Measurements from ENCODE around the gene PIM2.
A peak's percentile ranks its signal among the peaks of the same experiment; 100 is the strongest.

PIM2 gene

DNA sequence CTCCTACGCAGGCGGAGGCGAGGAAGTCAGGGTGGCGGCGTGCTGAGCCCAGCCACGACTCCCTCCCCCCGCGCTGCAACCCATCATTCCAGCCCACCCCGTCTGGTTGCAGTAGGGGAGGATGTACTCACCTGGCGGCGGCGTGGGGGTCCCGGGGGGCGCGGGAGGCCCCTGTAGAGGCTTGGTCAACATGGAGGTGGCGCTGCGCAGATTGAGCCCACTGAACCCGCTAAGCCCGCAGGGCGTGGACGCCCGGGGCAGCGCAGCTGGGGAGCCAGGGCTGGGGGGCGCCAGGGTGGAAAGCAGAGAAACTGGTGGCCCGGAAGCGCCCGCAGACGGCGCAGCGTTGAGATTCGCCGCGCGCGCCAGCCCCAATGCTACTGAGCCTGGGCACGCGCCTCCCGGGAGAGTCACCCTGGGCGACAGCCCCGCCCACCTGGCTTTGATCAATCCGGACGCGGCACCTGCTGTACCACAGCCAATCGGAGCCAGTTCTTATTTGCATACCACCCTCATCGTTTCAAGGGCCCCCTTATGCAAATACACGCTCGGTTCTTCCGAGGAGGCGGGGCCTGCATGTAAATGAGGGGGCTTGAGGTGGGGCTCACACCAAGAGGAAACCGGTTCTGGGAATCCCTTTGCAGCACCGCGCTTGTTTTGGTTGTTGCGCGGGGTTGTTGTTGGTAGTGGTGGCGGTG is at the start of gene PIM2:
TSS of gene PIM2 (minus strand) at position 382 of the 698 bp plus-strand sequence. CDS start at position 192, 190 bp downstream.
- DNase-seq (ENCODE audit: low spot score): peak; percentile 94

DNA sequence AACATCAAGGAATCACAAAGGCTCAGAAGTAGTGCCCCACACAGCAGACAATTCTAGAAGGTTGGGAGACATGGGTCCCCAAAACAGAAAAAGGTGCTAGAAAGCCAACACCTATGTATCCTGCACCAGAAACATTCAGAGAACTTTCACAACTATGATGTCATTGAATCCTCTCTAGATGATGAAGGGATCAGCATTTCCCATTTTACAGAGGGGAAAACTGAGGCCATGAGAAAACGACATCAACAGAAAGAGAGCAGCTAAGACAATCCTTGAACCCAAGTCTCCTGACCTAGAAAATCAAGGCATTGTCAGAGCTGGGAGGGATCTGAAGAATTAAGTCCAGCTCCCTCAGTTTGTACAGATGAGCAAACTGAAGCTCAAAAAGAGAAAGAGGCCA is 49.6 kb upstream of the PIM2 start:
- no peak for DNase-seq (ENCODE audit: low spot score)

DNA sequence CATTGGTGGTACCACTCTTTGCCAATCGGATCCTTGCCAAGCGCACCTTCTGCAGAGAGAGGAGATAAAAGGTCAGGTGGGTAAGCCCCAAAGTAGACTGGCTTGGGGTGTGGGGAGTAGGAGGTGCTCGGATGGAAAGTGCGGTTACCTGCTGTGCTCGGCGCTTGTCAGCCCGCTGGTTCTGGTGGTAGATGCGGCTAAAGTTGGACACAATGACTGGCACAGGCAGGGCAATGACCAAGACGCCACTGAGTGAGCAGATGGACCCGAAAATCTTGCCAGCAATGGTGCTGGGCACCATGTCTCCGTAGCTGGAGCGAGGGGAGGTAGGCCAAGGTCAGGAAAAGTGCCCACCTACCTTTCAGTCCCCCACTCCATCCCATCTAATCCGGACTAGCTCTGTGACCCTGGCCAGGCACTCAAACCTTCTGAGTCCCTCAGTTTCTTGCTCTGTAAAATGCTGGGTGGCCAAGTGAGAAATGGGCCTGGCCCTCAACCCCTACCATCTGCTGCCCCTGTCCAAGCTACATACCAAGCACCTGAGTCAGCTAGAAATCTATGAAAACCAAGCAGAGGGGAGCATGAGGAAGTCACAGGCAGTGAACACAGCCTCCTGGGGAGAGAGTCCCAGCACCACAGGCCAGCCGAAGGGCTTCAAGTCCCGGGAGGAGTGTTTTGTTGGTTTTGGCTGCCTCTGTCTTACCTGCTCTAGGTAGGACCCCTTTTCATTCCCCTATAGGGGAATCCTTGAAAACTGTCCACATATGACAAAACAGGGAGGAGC is 48.2 kb upstream of the PIM2 start:
- DNase-seq (ENCODE audit: low spot score): no peak

DNA sequence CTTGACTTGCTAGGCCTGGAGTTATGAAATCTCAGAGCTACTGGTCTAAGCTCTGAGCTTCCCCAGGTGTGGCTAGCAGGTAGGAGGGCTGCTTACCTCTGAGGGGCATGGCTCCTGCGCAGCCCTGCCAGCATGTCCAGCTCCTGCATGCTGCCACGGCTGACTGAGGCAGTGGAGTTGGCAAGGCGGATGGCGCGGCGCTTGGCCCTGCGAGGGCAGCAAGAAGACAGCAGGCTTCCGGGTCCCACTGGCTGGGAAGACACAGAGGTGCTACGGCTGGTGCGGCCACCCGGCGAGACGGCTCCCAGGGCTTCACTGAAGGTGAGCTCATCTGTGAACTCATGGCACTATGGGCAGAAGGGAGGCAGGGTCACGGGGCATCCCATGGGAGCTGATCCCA is 47.1 kb upstream of the PIM2 start:
- DNase-seq (ENCODE audit: low spot score): no peak

GRCh38 chrX:48961585-48962091 is 42.8 kb upstream of the PIM2 start:
- DNase-seq (ENCODE audit: low spot score): no peak

GRCh38 chrX:48960291-48960690 is 41.5 kb upstream of the PIM2 start:
- DNase-seq (ENCODE audit: low spot score): no peak

- DNase-seq (ENCODE audit: low spot score): peak; percentile 68
These were observed 39.8 kb upstream of the PIM2 start for GRCh38 chrX:48958635-48959094.

- DNase-seq (ENCODE audit: low spot score): peak; percentile 96
These were observed 39.2 kb upstream of the PIM2 start for GRCh38 chrX:48957827-48958634.

- DNase-seq (ENCODE audit: low spot score): peak; percentile 73
These were observed 38.6 kb upstream of the PIM2 start, which contains the start of gene OTUD5 for GRCh38 chrX:48957477-48957826. Gene OTUD5, minus strand, starts transcription at chrX:48957607. Its CDS starts 37 bp downstream, at chrX:48957570.

GRCh38 chrX:48956728-48957414 is 38.0 kb upstream of the PIM2 start:
- DNase-seq (ENCODE audit: low spot score): no peak

DNA sequence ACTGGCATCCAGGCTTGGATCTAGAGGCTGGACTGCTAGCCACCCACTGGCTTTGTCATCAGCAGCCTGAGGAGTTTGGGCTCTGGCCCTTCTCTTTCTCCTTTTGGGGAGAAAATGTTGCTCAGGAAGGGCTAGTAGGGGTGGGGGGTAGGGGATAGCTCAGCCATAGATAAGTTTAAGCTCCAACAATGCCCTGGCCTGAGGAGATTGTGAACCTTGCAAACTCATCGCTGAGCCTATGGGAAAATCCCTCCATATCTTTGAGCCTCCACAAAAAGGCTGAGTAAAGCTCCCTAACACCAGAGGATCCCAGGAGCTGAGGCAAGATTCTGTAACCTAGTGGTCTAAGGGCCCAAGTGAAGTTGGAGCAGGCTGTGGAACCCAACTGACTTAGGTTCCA is 29.8 kb upstream of the PIM2 start:
- DNase-seq (ENCODE audit: low spot score): no peak

DNA sequence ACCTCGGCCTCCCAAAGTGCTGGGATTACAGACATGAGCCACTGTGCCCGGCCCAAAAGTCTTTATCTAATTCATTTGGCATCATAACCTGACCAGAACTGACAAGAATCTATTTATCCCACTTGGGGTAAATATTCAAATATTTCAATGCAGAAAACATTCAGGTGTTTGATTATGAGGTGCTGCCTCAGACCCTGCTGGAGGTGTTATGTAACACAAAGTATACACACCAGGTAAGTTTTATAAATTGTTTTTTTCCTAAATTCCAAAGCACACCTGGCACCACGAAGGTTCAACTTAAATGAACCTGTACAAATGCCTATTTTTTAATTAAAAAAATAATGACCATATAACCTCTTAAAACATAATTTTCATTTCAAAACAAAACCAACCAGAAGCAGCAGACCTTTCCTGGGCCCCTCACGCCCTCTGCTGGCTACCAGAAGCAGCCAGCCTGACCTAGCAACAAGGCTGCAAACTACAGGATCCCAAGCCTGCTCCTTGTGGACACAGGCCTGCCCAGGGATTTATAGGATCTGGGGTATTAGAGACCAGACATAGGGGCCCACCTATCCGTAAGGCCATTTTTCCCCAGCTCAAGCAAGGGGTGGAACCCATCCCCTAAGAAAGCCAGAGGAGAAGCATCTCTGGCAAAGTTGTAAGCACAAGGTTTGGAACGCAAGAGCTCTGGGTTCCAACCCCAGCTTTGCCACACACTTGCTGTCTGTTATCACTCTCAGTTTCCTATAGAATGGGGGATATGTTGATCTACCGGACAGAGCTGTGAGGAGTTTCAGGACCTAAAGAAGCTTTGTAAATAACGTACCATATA is 26.9 kb upstream of the PIM2 start:
- peak; percentile 68 for DNase-seq (ENCODE audit: low spot score)

DNA sequence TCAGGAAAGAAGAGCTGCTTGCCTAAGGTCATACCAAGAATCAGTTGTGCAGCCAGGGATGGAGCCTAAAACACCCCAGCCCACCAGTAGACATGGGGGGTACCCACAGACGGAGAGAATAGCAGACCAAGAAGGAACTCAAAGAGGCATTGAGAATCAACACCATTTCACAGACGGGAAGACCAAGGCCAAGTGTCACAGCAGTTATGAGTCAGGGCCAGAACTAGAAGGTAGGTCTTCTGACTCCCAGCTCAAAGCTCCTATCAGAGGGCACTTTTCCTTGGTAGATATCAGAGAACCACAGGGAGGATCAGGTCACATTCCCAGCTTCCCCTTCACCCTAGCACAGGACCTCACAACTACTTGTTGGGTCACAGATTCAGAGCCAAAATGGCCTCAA is 24.1 kb upstream of the PIM2 start:
- no peak for DNase-seq (ENCODE audit: low spot score)

GRCh38 chrX:48940404-48940955 is 21.7 kb upstream of the PIM2 start:
- DNase-seq (ENCODE audit: low spot score): no peak

GRCh38 chrX:48939524-48940228 is 20.9 kb upstream of the PIM2 start:
- DNase-seq (ENCODE audit: low spot score): no peak

DNA sequence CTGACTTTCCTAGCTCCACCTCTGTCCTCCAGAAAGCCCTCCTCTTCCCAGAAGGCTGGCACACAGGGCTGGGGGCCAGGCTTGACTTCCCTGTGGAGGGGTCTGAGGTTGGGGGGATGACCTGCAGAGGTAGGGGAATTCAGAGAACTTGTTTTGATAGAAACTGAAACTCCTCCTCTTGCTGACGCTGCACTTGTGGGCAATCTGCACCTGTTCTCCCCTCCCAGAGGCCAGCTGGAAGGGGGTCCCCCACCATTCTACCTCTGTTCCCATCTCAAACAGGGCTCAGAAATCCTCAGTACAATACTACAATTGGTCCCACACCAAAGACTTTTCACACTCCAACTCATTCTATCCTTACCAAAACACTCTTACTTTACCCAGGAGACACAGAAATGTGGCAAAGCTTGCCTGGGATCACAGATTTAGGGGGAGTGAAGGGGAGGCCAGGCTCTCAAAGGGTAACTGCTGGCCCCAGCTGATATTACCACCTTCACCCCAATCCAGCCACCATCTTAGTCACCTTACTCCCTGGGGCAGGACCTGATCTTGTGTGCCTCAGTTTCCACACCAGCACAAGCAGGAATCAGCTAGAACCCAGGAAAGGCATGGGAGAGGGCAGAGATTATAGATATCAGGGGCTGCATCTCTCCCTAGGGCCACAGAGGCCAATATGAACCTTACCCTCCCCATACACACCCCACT is 20.0 kb upstream of the PIM2 start:
- DNase-seq (ENCODE audit: low spot score): no peak

- no peak for DNase-seq (ENCODE audit: low spot score)
These were observed 18.5 kb upstream of the PIM2 start for GRCh38 chrX:48937054-48937907.

GRCh38 chrX:48936429-48937053 is 17.7 kb upstream of the PIM2 start:
- DNase-seq (ENCODE audit: low spot score): no peak
